Neural cell (in vitro differentiated cells): ENCODE measurements around the gene DNAH1. TPM values are rescaled to one million over a fixed set of nuclear protein-coding genes. Genes with fewer than 3 reads are reported as not detected.
"Not testable (repeated sequence)": the region's sequence is repeated elsewhere in the genome, so short reads cannot be mapped to it uniquely, and the experiment has no call there.

Experiments
- H2AFZ ChIP-seq: fragments of 200-600, 300-800 bp; sonication (generic), shearing (Covaris generic); 2 replicates; pipeline ENCODE4 v1.6.0; 2014; ENCODE audit warnings: low read depth, mild to moderate bottlenecking, antibody characterized with exemption, low read length, moderate library complexity
- H3F3A ChIP-seq: fragments of 200-600 bp; shearing (Covaris generic); 2 replicates; pipeline ENCODE4 v1.6.1; 2016; ENCODE audit warnings: mild to moderate bottlenecking, moderate library complexity, mixed read lengths, antibody characterized with exemption, low read length; ENCODE audit not compliant: insufficient read depth, poor library complexity, severe bottlenecking
- H3K27ac ChIP-seq: fragments of 200-600, 300-800 bp; sonication (generic), shearing (Covaris generic); 2 replicates; pipeline ENCODE4 v1.5.1; 2014; ENCODE audit warnings: mild to moderate bottlenecking, low read length, moderate library complexity
- H3K27me3 ChIP-seq: fragments of 300-800, 200-600 bp; sonication (generic), shearing (Covaris generic); 2 replicates; pipeline ENCODE4 v1.6.0; 2014; ENCODE audit warnings: mild to moderate bottlenecking, low read depth, low read length, moderate library complexity; ENCODE audit not compliant: insufficient read depth
- H3K36me3 ChIP-seq: fragments of 300-800, 200-600 bp; sonication (generic), shearing (Covaris generic); 2 replicates; pipeline ENCODE4 v1.5.1; 2014; ENCODE audit warnings: mild to moderate bottlenecking, antibody characterized with exemption, low read length, moderate library complexity; ENCODE audit not compliant: insufficient read depth
- H3K4me2 ChIP-seq: fragments of 300-800, 200-600 bp; sonication (generic), shearing (Covaris generic); 2 replicates; pipeline ENCODE4 v1.6.0; 2014; ENCODE audit warnings: mild to moderate bottlenecking, low read length
- H3K4me3 ChIP-seq: fragments of 300-800, 200-600 bp; sonication (generic), shearing (Covaris generic); 2 replicates; pipeline ENCODE4 v1.5.1; 2014; ENCODE audit warnings: mild to moderate bottlenecking, low read length, moderate library complexity
- H3K79me2 ChIP-seq: fragments of 200-600 bp; shearing (Covaris generic); replicated peaks from 2 replicates; pipeline ENCODE4 v1.6.0; 2014; ENCODE audit warnings: mild to moderate bottlenecking, low read length, moderate library complexity; ENCODE audit not compliant: insufficient read depth
- H3K9ac ChIP-seq: fragments of 300-800, 200-600 bp; sonication (generic), shearing (Covaris generic); 2 replicates; pipeline ENCODE4 v1.6.1; 2016; ENCODE audit warnings: mild to moderate bottlenecking, low read length, mixed read lengths
- H3K9me2 ChIP-seq: fragments of 200-600 bp; shearing (Covaris generic); 2 replicates; pipeline ENCODE4 v1.6.1; 2016; ENCODE audit warnings: mild to moderate bottlenecking, low read length, mixed read lengths; ENCODE audit not compliant: insufficient read depth
- H3K9me3 ChIP-seq: fragments of 200-600, 300-800 bp; sonication (generic), shearing (Covaris generic); 2 replicates; pipeline ENCODE4 v1.6.1; 2016; ENCODE audit warnings: mild to moderate bottlenecking, mixed run types, low read length, moderate library complexity, mixed read lengths
- H4K20me1 ChIP-seq: fragments of 200-600 bp; shearing (Covaris generic); 2 replicates; pipeline ENCODE4 v1.6.1; 2016; ENCODE audit warnings: mild to moderate bottlenecking, mixed run types; ENCODE audit not compliant: insufficient read depth
- MXI1 ChIP-seq: fragments of 450-650 bp; conservative IDR thresholded peaks from 2 replicates; pipeline ENCODE4 v1.6.1; 2014; ENCODE audit warnings: antibody characterized with exemption, mild to moderate bottlenecking; ENCODE audit not compliant: poor library complexity, severe bottlenecking
- POLR2AphosphoS5 ChIP-seq: IDR thresholded peaks from 2 replicates; pipeline ENCODE4 v1.6.1; 2012
- RAD21 ChIP-seq: fragments of 450-650 bp; conservative IDR thresholded peaks from 2 replicates; pipeline ENCODE4 v1.6.1; 2014; ENCODE audit warnings: antibody characterized with exemption, mild to moderate bottlenecking, moderate library complexity
- REST ChIP-seq: IDR thresholded peaks from 2 replicates; pipeline ENCODE4 v1.6.1; 2012; ENCODE audit warnings: borderline replicate concordance
- TAF1 ChIP-seq: IDR thresholded peaks from 2 replicates; pipeline ENCODE4 v1.6.1; 2012; ENCODE audit warnings: low read depth
- polyA plus RNA-seq: library from polyadenylated mRNA; depleted of rRNA; stranded (reverse); fragments of >200 nt; gene quantifications from 2 replicates; pipeline ENCODE4 v1.2.3, GENCODE V29; 2014

The DNAH1 gene
- polyA plus RNA-seq, 1 donor from 2014 or later, result 5.4 TPM

GRCh38 chr3:52272831-52273230 lies 43.3 kb upstream of the DNAH1 start:
- no peaks in the 10 kb centered on the region for H3K36me3 ChIP-seq
- H3K27me3 ChIP-seq, result no peaks in the 10 kb centered on the region
- H3K4me2 ChIP-seq, result no peak overlapping the region
- H2AFZ ChIP-seq, result no peak overlapping the region
- no peak overlapping the region for H3K4me3 ChIP-seq
- no peak overlapping the region for H3K9ac ChIP-seq
- peaks cover 81% of the 10 kb centered on the region for H3K79me2 ChIP-seq
- H3K9me3 ChIP-seq, result no peaks in the 10 kb centered on the region
- no peak for TF ChIP-seq POLR2AphosphoS5
- H3K27ac ChIP-seq, result no peak overlapping the region
- H3K9me2 ChIP-seq, result no peaks in the 10 kb centered on the region
- H3F3A ChIP-seq, result no peaks in the 10 kb centered on the region
- peaks cover 17% of the 10 kb centered on the region for H4K20me1 ChIP-seq

GRCh38 chr3:52274781-52275180 lies 41.3 kb upstream of the DNAH1 start:
- H3K27ac ChIP-seq, H3K9me3 ChIP-seq, H3F3A ChIP-seq, H3K27me3 ChIP-seq, H2AFZ ChIP-seq, H3K9me2 ChIP-seq, H3K9ac ChIP-seq, H3K36me3 ChIP-seq, H3K4me2 ChIP-seq: not testable (repeated sequence)
- Histone ChIP-seq H4K20me1 (peaks cover 17% of the 10 kb centered on the region), H3K79me2 (peaks cover 67% of the 10 kb centered on the region), H3K4me3 (peak overlapping the region; percentile 34)

GRCh38 chr3:52277071-52277964 lies 38.8 kb upstream of the DNAH1 start:
- H3K9me3 ChIP-seq, result no peaks in the 10 kb centered on the region
- H3K4me2 ChIP-seq, result peak overlapping the region; percentile 75
- peaks cover 58% of the 10 kb centered on the region for H3K79me2 ChIP-seq
- TF ChIP-seq RAD21 (no peak), POLR2AphosphoS5 (peak; percentile 13), TAF1 (no peak), REST (no peak), MXI1 (peak; percentile 32)
- peaks cover 13% of the 10 kb centered on the region for H4K20me1 ChIP-seq
- peak overlapping the region; percentile 97 for H3K9ac ChIP-seq
- no peaks in the 10 kb centered on the region for H3F3A ChIP-seq
- no peaks in the 10 kb centered on the region for H3K9me2 ChIP-seq
- no peaks in the 10 kb centered on the region for H3K36me3 ChIP-seq
- peak overlapping the region; percentile 72 for H3K4me3 ChIP-seq
- no peaks in the 10 kb centered on the region for H3K27me3 ChIP-seq
- no peak overlapping the region for H2AFZ ChIP-seq
- H3K27ac ChIP-seq, result peak overlapping the region; percentile 93
